COLO829 (cell line): ENCODE results near the gene HDHD3.
"Not testable (repeated sequence)": the region's sequence is repeated elsewhere in the genome, so short reads cannot be mapped to it uniquely, and the experiment has no call there.

ENCODE experiments used
- DNase-seq: peaks from one replicate; pipeline ENCODE4 v3.0.0; 2012; ENCODE audit warnings: low spot score

The HDHD3 gene, protein sequence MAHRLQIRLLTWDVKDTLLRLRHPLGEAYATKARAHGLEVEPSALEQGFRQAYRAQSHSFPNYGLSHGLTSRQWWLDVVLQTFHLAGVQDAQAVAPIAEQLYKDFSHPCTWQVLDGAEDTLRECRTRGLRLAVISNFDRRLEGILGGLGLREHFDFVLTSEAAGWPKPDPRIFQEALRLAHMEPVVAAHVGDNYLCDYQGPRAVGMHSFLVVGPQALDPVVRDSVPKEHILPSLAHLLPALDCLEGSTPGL

DNA sequence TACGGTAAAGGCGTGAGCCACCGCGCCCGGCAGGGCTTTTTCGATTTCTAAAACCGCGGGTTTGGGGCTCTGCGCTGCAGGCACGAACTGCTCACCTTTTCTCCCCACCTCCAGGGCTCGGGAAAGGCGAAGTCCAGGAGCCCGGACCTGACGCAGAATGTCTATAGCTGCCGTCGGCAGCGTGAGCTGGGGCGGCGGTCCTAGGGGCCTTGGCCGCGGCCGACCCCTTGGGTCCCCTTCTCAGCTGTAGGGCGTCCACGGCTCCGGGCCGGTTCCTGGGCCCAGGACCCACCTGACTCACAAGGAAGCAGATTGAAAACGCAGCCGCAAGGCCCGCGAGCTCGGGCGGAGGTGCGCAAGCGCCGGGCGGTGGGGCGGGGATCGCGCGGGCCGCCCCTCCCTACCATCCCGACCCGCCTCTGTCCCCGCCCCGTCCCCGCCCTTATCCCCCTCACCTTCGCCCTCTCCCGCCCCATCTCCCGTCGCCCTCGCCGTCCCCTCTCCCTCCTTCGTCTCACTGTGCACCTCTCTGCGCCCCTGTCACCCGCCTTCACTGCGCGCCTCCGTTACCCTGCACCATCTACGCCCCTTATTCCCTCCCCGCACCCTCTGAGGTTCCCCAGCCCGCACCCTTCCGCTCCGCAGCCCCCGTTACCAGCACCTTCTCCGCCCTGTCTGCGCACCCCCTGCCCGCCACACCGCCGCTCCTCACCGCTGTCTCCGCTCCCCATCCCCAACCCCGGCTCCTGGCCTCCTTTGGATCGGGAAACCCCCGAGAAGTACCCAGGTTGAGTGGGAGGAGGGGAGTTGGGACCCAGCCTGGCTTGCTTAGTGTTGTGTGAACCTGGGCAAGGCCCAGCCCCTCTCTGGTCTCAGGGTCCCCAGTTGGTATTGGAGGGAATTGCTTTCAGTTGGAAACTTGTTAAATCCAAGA lies at the start of gene HDHD3:
HDHD3 (minus strand) TSS at position 353 of the 934 bp plus-strand sequence. CDS start 2,632 bp downstream, outside the sequence.
- peak; percentile 91 for DNase-seq

DNA sequence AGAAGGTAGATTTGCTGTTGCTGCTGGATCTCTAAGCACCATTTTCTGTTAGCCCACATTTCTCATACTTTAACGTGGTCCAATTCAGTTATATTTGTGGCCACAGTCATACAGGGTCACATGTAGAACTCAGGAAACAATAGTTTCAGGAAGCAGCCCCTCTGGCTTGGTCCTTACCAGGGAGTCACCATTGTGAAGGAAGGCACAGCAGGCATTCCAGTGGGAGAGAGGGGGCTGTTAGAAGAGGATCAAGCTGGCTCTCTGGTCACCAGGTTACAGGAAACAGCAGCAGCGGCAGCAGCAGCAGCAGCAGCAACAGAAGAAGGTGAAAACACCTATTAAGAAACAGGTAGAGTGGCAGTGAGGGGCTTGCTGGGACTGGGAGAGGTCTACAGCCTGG lies 48.3 kb upstream of the HDHD3 start:
- no peak for DNase-seq

DNA sequence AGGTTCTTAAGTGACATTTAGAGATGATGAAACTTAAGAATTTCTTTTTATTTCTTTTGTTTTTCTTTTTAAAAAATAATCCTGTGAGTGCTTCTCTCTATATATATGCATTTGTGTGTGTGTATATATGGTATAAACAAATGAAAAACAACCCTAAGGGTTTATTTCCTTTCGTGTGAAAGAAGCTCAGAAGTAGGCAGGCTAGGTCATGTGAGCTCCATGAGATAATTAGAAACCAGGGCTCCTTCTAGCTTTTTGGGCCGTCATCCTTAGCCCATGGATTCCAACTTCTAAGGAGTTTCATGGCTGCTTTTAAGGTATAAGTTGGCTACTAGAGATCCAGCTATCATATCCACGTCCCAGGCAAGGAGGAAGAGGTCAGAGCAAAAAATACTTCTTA lies 44.9 kb upstream of the HDHD3 start:
- DNase-seq: no peak

DNA sequence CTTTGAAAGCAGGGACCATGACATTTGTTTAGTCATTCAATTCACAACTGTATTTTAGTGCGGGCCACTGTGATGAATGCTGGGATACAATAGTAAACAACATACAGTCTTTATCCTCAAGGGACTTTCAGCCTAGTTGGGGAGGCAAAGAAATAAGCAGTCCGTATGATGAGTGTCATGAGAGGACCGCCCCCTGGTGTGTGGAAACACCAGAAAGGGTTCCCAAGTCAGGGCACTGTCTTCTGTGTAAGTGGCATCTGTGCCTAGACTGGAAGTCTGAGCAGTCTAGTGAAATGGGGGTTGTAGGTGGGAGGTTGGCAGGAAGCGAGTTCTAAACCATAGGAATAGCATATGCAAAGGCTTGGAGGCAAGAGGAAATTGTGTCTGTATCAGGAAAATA lies 40.6 kb upstream of the HDHD3 start:
- DNase-seq: no peak

DNA sequence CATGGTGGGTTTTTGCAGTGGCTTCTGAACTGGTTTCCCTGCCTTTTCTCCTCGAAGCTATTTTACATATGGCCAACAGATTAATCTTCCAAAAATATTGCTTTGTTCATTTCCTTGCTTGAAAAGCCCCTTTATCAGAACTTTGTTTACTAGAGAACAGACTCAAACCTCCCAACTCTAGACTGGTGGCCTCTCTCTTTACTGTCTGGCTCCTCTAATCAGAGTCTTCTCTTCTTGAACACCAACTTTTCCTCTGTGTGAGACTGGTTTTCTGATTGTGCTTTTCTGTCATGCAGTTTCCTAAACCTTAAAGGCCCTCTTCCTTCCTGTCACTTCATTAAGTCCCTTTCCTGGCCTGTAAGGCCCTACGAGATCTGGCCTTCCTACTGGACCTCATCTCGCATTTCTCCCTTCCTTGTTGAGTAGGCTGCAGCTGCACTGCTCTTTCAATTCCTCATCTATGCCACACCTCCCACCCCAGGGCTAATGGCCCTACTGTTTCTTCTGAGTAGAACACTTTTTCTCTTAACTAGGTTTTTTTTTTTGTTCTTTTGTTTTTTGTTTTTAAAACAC lies 39.4 kb upstream of the HDHD3 start:
- DNase-seq: no peak

DNA sequence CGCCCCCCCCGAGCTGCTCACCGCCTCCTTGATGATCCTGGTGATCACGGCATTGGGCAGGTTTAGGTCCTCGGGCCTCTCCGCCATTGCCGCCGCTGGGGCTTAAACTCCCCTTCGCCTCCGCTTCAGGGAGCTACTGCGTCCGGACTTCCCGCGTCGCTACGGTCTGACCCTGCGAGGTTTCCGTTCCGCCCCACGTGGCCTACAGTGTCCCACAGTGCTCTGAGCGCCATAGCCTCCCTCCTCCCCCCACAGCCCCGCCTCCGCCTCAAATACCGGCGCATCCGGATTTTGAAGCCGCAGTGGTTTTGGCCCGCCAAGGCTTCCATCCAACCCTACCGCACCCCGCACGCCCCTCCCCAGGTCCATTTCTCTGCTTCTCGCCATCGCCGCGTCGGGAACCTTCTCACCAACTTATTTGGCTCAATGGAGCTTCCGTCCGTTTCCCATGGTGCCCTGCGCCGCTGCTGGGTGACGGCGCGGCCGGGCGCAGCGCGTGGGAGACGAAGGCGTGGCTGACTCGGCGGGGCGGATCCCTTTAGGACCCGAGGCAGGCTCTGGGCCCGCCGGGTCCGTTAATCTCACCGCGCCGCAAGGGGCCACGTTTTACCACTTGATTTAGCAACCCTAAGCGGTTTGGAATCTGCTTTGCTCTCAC lies 33.5 kb upstream of the HDHD3 start, which contains the start of the genes C9orf43 and POLE3:
C9orf43 (plus strand) TSS at position 541 of the 658 bp plus-strand sequence. CDS start 2,747 bp downstream, outside the sequence.
POLE3 (minus strand) TSS at position 469 of the 658 bp plus-strand sequence; CDS start at position 87, 382 bp downstream.
- DNase-seq: peak; percentile 95

DNA sequence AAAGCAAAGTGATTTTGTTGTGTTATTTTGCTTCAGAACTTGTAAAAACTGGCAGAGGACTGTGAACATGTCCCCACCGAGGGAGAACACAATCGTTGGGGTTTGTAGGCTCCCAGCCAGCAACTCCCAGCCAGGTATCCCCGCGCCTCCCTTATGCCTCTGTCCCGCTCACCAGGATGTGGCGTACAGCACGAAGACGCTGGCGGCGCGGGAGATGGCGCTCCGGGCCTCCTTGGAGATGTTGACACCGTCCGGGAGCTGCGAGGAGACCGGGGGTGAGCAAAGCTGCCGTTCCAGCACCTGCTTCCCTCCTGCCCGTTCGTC lies 33.1 kb upstream of the HDHD3 start:
- no peak for DNase-seq

DNA sequence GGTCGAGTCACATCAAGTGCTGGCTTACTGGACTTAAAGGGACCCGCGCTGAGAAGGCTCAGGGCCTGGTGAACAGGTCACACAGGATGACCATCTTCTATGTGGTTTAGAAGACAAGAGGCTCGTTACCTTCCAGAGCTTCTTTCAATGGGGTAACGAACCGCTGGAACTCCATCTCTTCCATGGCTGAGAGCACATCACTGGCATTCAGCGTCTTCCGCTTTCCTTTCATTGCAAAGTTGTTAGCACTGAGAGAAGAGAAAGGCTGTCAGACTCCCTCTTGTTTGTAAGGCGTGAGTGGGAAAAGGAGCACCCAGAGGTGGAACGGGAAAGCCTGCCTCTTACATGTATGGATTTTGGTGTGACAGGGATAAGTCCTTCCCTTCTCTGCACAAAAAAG lies 32.7 kb upstream of the HDHD3 start:
- DNase-seq: no peak

DNA sequence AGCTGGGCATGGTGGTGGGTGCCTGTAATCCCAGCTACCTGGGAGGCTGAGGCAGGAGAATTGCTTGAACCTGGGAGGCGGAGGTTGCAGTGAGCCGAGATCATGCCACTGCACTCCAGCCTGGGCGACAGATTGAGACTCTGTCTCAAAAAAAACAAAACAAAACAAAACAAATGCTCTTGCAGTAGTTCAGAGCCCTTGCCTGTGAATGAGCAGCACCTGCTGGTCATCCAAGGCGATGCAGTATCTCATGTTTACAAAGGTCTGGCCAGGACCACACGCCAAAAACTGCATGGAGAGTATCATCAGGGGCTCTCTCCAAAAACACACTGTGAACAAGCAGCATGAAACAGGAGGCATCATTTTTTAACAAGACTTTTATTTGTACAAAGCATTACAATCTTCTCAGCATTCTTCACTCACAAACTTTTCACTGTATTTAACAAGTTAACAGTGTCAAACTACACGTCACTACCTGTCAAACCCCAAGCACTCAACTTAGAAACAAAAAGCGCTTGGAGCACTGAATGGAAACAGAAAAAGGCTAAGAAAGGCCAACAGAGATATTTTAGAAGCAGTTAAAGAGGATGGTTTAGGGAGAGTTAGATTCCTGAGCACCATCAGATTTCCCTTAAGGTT lies 30.2 kb upstream of the HDHD3 start:
- peak; percentile 72 for DNase-seq

DNA sequence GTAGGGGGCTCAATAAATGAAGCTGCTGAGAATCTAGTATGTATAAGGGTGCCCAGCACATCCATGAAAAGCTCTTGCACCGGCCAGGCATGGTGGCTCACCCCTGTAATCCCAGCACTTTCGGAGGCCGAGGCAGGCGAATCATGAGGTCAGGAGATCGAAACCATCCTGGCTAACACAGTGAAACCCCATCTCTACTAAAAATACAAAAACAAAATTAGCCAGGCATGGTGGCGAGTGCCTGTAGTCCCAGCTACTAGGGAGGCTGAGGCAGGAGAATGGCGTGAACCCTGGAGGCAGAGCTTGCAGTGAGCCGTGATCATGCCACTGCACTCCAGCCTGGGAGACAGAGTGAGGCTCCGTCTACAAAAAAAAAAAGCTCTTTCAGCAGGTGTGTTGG lies 29.6 kb upstream of the HDHD3 start:
- not testable (repeated sequence) for DNase-seq

DNA sequence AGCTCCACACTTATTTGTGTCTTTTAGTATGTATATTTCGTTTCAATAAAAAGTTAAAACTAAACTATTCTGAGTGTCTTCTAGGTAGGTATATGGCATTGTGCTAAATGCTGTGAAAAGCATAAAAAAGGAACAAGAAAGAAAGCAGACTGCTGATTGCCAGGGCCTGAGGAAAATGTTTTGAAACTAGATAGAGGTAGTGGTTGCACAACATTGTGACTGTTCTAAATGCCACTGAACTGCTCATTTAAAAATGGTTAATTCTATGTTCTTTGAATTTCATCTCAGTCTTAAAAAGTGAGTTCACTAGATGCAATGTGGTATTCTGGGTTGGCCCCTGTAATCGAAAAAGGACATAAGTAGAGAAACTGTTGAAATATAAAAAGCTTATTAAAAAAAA lies 26.9 kb upstream of the HDHD3 start:
- no peak for DNase-seq

DNA sequence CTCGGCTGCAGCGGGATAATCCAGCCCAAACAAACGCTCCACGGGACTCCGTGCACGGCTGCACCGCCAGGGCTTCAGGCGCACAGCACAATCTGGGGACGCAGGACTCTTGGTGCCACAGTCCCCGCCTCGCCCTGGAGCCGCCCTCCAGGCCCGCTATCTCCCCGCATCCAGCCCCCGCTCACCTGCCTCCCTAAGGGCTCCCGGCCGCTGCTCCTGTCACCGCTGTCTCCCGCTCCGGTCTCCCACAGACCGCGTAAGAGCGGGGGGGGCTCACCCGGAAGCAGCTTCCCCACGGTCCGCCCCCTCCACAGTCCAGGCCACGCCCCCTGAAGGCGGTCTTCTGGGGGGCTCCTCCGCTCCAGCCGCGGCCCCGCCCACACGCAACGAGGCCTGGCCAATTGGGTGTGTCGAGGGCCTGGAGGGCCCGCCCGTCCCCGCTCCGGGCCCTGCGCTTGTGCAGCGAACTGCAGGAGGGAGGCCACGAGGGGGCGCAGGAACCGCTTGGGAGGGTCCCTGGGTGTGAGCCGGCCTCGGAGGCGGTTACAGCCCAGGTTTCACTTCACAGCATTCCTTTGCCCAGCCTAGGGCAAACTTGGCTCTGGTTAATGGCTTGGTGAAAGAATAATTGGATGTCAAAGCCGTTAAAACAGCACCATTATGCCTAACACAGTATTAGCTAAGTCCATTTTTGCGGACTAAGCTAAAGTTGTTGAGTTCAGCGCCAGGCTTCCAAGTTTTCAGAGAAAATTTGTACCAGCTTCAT lies 24.4 kb upstream of the HDHD3 start, which contains the start of gene ALAD:
ALAD (minus strand) TSS at position 258 of the 766 bp plus-strand sequence. CDS start 7,725 bp downstream, outside the sequence.
- DNase-seq: peak; percentile 98

DNA sequence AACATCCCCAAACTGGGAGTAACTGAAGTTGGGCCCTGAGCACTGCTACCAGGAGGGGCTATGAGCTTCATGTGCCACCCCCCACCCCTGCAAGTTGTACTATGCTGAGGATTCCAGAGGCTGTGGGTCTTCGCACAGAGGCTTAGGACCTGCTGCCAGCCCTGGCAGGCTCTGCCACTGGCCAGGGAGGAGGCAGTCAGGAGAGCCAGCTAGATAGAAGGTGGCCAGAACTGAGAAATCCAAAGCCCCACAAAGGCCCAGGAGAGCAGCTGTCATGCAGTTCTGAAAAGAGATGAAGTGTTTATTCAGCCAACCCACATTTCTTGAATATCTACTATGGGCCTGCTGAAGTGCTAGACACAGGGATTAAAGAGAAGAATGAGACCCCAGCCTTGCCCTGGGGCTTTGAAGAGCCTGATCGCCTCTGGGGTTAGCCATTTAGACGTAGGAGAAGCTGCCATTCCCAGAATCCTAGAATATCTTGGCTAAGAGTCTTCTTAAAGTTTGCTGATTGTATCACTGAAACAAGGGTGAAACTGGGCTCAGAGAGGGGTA lies 22.9 kb upstream of the HDHD3 start:
- DNase-seq: no peak

DNA sequence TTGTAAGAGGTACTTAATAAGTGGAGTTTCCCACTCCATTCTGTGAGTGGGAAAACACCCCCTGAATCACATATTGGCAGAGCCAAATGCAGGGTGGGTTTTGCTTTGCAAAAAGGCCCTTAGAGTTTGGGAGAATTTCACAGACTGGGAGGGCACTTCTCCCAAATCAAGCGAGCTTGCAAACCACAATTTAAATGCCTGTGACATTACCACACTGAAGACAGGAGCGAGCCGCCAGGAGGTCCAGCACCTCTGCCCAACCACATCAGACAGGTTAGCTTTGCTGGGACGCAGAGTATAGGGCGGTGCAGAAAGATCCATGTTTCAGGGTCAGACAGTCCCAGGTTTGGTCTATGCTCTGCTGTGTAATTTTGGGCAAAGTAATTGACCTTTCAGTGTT lies 22.0 kb upstream of the HDHD3 start:
- no peak for DNase-seq

DNA sequence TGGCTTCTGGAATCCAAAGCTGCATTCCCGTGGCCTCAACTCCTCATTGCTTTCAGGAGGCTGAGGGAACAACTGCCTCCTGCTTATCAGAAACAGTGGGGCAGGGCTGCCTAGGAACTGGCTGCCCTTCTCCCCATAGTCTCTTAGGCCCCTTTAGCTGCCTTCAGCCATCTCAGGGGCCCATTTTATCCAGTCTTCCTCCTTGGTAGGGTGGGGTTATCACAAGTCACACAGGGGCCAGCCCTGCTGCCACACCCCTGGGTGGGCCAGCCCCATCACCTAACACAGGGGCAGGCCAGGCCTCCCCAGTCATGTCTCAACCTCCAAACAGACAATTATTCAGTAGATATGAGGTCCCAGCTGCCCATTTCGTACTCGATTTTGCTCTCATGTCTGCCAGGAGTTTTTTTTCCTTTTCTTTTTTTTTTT lies 20.4 kb upstream of the HDHD3 start:
- DNase-seq: no peak

DNA sequence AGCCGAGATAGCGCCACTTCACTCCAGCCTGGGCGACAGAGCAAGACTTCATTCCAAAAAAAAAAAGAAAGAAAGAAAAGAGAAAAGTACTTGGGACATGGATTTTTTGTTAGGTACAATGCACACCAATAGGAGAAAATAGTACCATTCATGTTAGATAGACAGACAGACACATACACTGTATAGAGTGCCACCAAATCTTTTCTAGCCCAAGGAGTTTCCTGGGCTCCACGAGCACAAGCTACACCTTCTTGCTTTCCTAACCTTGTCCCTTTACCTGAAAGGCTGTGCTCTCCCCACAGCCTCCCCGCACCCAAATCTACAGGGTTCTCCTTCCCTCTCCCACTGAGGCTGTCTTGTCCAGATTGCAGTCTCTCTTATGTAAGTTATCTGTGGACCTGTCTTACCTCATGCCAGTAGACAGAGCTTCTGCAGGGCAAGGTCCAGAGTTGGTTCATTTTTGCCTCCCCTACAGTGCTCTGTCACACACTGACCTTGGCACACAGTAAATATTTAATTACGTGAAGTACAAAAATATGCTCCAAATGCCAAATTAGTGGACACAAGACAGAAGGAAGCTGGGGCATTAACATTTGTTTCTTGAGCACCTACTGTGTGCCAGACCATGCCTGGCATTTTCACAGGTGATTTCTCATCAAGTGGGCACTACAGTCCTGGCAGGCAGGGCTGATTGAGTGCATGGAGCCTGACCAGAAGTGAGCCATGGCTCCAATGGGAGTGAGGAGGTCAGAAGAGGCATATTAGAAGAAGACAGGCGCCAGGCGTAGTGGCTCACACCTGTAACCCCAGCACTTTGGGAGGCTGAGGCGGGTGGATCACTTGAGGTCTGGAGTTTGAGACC lies 18.4 kb upstream of the HDHD3 start:
- DNase-seq: no peak

DNA sequence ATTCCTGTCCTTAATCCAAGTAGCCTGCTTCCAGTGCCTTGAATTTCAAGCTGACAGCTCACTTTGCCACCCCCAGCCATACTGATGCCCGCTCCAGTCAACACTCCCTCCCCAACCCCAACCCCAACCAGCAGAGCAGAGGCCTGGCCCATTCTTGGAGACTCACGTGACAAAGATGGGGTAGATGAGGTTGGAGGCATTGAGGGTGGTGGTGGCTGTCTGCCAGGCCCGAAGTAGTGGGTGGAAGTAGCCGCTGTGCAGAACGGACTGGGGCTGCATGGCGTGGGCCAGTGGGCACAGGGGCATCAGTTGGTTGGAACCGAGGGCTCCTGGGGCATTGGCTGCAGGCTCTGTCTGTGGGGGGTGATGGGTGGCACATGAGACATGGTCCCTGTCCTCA lies 16.5 kb upstream of the HDHD3 start:
- DNase-seq: no peak

DNA sequence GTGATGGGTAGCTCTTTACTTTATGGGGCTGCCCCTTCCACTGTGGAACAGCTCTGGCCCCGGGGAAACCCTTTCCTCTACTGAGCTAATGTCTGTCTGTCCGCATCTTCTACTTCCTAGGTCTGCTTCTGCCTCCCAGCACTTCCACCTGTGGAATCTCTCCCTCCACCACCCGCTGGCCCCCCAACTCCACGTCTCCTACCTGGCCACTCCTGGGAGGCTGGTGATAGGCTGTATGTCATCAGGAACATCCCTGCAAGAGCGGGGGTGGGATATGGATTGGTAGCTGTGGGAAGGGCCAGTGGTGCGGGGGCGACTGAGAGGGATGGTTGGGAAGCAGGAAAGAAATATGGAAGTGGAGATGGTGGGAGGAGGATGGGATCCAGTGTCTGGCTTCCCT lies 15.1 kb upstream of the HDHD3 start:
- no peak for DNase-seq

DNA sequence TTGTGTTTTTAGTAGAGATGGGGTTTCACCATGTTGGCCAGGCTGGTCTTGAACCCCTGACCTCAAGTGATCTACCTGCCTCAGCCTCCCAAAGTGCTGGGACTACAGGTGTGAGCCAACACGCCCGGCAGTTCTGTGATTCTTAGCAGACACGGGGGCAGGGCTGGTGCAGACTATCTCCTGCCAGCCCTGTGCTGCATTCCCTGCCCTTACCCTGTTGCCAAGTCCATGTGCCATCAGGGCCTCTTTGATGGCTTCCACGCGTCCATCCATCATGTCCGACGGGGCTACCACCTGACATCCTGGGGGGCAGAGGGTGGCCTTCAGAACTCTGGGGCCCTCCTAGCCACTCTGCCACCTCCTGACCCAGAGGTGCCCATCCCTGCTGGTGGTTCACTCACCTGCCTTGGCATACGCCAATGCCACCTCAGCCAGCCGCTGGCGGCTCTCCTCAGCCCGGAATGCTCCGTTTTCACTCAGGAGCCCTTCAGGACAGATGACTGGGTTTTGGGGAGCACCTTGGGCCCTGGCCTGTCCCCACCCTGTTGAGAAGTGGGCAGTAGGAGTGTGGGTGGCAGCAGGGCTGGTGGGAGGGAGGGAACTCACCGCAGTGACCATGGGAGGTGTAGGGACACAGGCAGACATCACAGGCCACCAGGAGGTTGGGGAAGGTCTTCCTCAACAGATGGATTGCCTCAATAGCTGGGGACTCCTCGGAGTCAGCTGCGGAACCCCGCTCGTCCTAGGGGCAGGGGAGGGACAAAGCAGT lies 13.6 kb upstream of the HDHD3 start:
- no peak for DNase-seq
